BJ (cell line): ENCODE data around the gene LIN28A. TPM values are rescaled to one million over a fixed set of nuclear protein-coding genes. Genes with fewer than 3 reads are reported as not detected.

ENCODE experiments used
- CTCF ChIA-PET: fragments of 350-600 bp; formaldehyde crosslinking; extraction: SDS; loops from one replicate; lab custom pipeline; 2021; ENCODE audit warnings: antibody characterized with exemption, inconsistent platforms; lab: Yijun Ruan, JAX
- POLR2A ChIA-PET: fragments of 300-600 bp; sonication (Branson Sonifier 250); formaldehyde crosslinking; extraction: SDS; loops from one replicate; lab custom pipeline; 2021; ENCODE audit warnings: antibody characterized with exemption; lab: Charles Lee
- DNase-seq: peaks from one replicate; pipeline ENCODE4 v3.0.0-alpha.2; 2011; ENCODE audit warnings: low read depth
- H3K27me3 ChIP-seq: 2 replicates; pipeline ENCODE4 v1.6.0; 2011; ENCODE audit warnings: low read length; ENCODE audit not compliant: control insufficient read depth, insufficient read depth
- H3K36me3 ChIP-seq: 2 replicates; pipeline ENCODE4 v1.5.1; 2011; ENCODE audit warnings: low read length; ENCODE audit not compliant: control insufficient read depth, insufficient read depth
- H3K4me3 ChIP-seq: 2 replicates; pipeline ENCODE4 v1.5.1; 2011; ENCODE audit warnings: low read depth, mild to moderate bottlenecking, control low read depth, low read length
- polyA plus RNA-seq: library from polyadenylated mRNA; depleted of rRNA; stranded (reverse); fragments of >200 nt; gene quantifications from 2 replicates; pipeline ENCODE4 v1.2.3, GENCODE V29; 2011; rRNA removed
- TF ChIP-seq, protein P1 (sequence below): IDR thresholded peaks from 2 replicates; pipeline ENCODE4 v1.5.1; 2011; ENCODE audit warnings: low read depth, mild to moderate bottlenecking, control low read depth, inconsistent platforms, low read length, moderate library complexity; ENCODE audit not compliant: insufficient read depth

LIN28A gene
- polyA plus RNA-seq, 1 experiment: not detected

DNA sequence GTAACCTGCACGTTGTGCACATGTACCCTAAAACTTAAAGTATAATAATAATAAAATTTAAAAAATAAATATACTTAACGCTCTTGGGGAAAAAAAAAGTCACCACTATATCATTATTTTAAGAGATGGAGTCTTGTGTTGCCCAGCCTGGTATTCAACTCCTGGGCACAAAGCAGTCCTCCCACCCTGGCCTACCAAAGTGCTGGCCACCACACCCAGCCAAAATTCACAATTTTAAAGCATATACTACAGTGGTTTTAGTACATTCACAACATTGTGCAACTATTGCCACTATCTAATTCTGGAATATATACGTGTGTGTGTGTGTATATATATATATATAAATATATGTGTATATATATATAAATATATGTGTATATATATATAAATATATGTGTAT is 67.5 kb downstream of the LIN28A start:
- H3K36me3 ChIP-seq: peaks cover 8% of the 10 kb centered on the region; the same call in 1 of the 2 replicates
- ChIA-PET POLR2A (no interaction called here), CTCF (no interaction called here)
- no peaks in the 10 kb centered on the region for H3K27me3 ChIP-seq
- no peak overlapping the region for H3K4me3 ChIP-seq
- DNase-seq: no peak
- TF ChIP-seq, protein P1, sequence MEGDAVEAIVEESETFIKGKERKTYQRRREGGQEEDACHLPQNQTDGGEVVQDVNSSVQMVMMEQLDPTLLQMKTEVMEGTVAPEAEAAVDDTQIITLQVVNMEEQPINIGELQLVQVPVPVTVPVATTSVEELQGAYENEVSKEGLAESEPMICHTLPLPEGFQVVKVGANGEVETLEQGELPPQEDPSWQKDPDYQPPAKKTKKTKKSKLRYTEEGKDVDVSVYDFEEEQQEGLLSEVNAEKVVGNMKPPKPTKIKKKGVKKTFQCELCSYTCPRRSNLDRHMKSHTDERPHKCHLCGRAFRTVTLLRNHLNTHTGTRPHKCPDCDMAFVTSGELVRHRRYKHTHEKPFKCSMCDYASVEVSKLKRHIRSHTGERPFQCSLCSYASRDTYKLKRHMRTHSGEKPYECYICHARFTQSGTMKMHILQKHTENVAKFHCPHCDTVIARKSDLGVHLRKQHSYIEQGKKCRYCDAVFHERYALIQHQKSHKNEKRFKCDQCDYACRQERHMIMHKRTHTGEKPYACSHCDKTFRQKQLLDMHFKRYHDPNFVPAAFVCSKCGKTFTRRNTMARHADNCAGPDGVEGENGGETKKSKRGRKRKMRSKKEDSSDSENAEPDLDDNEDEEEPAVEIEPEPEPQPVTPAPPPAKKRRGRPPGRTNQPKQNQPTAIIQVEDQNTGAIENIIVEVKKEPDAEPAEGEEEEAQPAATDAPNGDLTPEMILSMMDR: no peak

DNA sequence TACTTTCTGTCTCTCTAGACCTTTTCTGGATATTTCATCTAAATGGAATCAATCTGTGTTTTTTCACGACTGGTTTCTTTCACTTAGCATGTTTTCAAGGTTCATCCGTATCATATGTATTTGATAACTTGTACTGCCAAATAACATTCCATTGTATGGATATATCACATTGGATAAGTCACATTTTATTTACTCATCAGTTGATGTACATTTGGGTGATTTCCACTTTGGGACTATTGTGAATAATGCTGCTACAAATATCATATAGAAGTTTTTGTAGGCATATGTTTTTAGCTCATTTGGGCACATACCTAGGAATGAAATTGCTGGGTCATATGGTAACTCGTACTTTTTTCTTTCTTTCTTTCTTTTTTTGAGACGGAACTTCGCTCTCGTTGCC is 68.4 kb downstream of the LIN28A start:
- Histone ChIP-seq H3K36me3 (peaks cover 4% of the 10 kb centered on the region; the same call in 1 of the 2 replicates), H3K4me3 (no peak overlapping the region), H3K27me3 (no peaks in the 10 kb centered on the region)
- ChIA-PET CTCF (interaction anchor here (1.5 to 1.8 kb wide), 2 partner anchors 20 to 22 kb away, joined by 4 to 5 read pairs; no protein-coding TSS in a partner anchor), POLR2A (interaction anchor here (0.6 kb wide), 1 partner anchor 332 kb away, joined by 5 read pairs; no protein-coding TSS in a partner anchor)
- TF ChIP-seq, protein P1: no peak
- DNase-seq: no peak

Other genes with a start within 250 kb of the LIN28A start
- gene C1orf232, start 241.9 kb upstream of the LIN28A start, polyA plus RNA-seq: not detected in 2 replicates
- gene ZNF593, start 240.9 kb upstream of the LIN28A start, polyA plus RNA-seq: 26.3 and 30.2 TPM in 2 replicates
- not detected in 2 replicates for gene ZNF593OS, start 239.0 kb upstream of the LIN28A start, polyA plus RNA-seq
- gene CNKSR1, start 233.3 kb upstream of the LIN28A start, polyA plus RNA-seq: 0.23 and 0.63 TPM in 2 replicates
- gene CATSPER4, start 220.2 kb upstream of the LIN28A start, polyA plus RNA-seq: not detected in 2 replicates
- 9.4 and 10.8 TPM in 2 replicates for gene CEP85, start 176.6 kb upstream of the LIN28A start, polyA plus RNA-seq
- 298 and 309 TPM in 2 replicates for gene SH3BGRL3, start 130.7 kb upstream of the LIN28A start, polyA plus RNA-seq
- gene UBXN11, start 104.2 kb upstream of the LIN28A start, polyA plus RNA-seq: 8.5 and 12.9 TPM in 2 replicates
- not detected in 2 replicates for gene CD52, start 92.9 kb upstream of the LIN28A start, polyA plus RNA-seq
- gene CRYBG2, start 56.7 kb upstream of the LIN28A start, polyA plus RNA-seq: 0.20 and 0.44 TPM in 2 replicates
- not detected in 2 replicates for gene ZNF683, start 38.1 kb upstream of the LIN28A start, polyA plus RNA-seq
- 37.2 and 46.2 TPM in 2 replicates for gene DHDDS, start 21.5 kb downstream of the LIN28A start, polyA plus RNA-seq
- gene HMGN2, start 61.6 kb downstream of the LIN28A start, polyA plus RNA-seq: 252 and 268 TPM in 2 replicates
- gene RPS6KA1, start 118.9 kb downstream of the LIN28A start, polyA plus RNA-seq: 2.5 and 3.2 TPM in 2 replicates